HG02642 (cell line): ENCODE measurements around the gene ZNF527.
A peak's percentile ranks its signal among the peaks of the same experiment; 100 is the strongest.
"Not testable (repeated sequence)": the region's sequence is repeated elsewhere in the genome, so short reads cannot be mapped to it uniquely, and the experiment has no call there.

Experiments
- ATAC-seq: cut with Tn5 transposase; IDR thresholded peaks from one replicate; pipeline ENCODE4 v1.9.1; 2021; ENCODE audit warnings: mild to moderate bottlenecking; ENCODE audit not compliant: unreplicated experiment, poor library complexity

ZNF527 gene

DNA sequence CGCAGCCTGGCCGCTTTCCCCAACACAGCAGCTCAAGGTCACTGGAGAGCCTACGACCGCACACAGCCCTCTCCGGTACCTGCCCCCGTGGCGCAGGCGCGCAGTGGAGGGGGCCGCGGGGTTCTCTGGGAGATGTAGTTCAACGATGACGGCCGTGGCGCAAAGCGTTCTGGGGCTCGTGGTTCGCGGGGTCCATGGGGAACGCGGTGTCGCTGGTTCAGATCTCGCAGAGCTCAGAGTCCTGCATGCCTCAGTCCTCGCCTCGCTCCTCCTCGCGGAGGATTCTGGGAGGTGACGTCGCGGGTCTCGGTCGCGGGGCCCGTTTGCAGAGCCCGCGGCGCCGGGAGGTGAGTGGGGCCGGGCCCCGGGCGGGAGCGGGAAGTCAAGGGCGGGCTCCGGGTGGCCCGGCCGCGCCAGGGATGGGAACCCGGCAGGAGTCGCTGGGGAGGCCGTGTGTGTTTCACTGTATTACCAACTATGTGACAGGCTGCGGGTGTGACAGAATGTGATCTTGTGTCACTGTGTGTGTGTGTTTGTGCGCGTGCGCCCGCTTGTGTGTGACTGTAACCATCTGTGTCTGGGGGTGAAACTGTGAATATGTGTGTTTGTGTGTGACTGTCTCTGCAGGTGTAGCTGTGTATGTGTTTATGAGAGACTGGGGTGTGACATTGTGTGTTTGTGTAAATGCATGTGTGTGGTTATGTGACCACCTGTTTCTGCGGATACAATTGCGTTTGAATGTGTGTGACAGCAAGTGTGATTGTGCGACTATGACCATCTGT lies at the start of gene ZNF527:
ZNF527 (plus strand) TSS at position 220 of the 782 bp plus-strand sequence. CDS start 3,100 bp downstream, outside the sequence.
- peak; percentile 98 for ATAC-seq

- ATAC-seq = no peak
Measured at GRCh38 chr19:37329686-37330085, 41.2 kb upstream of the ZNF527 start.

- ATAC-seq = no peak
Measured at GRCh38 chr19:37332839-37333238, 38.1 kb upstream of the ZNF527 start.

GRCh38 chr19:37333457-37333856 lies 37.4 kb upstream of the ZNF527 start:
- no peak for ATAC-seq

- peak; percentile 69 for ATAC-seq
Measured at GRCh38 chr19:37334179-37335071, 36.5 kb upstream of the ZNF527 start.

- no peak for ATAC-seq
Measured at GRCh38 chr19:37342753-37343152, 28.1 kb upstream of the ZNF527 start.

GRCh38 chr19:37346091-37346490 lies 24.8 kb upstream of the ZNF527 start:
- ATAC-seq = no peak

- ATAC-seq = no peak
Measured at GRCh38 chr19:37348060-37348459, 22.8 kb upstream of the ZNF527 start.

DNA sequence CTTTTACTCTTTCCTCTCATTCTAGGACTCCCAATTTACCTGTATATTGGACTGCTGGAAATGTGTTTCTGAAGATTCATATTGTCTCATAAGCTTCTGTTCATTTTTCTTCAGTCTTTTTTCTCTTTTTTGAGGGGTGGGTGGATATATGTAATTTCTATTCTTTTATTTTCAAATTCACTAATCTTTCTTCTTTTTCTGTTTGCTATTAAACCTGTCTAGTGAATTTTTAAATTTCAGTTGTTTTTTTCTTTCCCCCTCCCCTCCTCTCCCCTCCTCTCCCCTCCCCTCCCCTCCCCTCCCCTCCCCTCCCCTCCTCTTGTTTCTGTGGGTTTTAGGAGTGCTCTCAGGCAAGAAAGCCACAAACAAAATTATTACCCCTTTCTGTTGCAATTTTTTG lies 16.9 kb upstream of the ZNF527 start:
- ATAC-seq = no peak

- no peak for ATAC-seq
Measured at GRCh38 chr19:37355901-37356300, 15.0 kb upstream of the ZNF527 start.

DNA sequence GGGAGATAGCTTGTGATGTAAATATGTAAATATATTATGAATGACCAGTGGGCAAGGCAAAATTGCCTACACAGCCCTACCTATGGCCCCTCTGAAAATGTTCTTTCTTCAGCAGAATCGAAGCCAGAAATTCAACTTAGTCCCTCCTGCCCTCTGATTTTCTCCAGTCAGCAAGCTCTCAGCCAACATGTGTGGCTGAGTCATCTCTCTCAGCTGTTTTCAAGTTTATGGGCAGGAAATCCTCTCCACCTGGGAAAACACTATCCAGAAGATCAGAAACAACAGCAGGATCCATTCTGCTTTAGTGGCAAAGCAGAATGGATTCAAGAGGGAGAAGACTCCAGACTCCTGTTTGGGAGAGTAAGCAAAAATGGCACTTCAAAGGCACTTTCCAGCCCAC lies 8.9 kb upstream of the ZNF527 start:
- no peak for ATAC-seq

- ATAC-seq = no peak
Measured at GRCh38 chr19:37362733-37363132, 8.2 kb upstream of the ZNF527 start.

DNA sequence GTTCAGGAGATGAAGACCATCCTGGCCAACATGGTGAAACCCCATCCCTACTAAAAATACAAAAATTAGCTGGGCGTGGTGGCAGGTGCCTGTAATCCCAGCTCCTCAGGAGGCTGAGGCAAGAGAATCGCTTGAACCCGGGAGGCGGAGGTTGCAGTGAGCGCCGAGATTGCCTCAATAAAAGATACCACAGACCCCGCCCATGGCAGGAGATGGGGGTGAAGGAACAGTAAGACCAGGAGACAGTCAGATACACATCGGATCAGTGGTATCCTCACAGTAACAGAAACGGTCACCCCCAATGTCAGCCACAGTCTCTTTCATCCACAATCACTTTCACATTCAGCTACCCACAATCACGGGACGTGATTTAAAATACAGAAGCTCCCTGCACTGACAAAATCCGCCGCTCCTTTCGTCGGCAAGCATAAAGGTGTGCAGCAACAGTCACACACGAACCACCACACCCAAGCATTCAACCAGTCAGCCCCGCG lies 466 bp upstream of the ZNF527 start:
- peak; percentile 26 for ATAC-seq

GRCh38 chr19:37389234-37389633 lies 18.3 kb downstream of the ZNF527 start:
- no peak for ATAC-seq

GRCh38 chr19:37391399-37391798 lies 20.5 kb downstream of the ZNF527 start:
- not testable (repeated sequence) for ATAC-seq

GRCh38 chr19:37401078-37401477 lies 30.2 kb downstream of the ZNF527 start:
- no peak for ATAC-seq

DNA sequence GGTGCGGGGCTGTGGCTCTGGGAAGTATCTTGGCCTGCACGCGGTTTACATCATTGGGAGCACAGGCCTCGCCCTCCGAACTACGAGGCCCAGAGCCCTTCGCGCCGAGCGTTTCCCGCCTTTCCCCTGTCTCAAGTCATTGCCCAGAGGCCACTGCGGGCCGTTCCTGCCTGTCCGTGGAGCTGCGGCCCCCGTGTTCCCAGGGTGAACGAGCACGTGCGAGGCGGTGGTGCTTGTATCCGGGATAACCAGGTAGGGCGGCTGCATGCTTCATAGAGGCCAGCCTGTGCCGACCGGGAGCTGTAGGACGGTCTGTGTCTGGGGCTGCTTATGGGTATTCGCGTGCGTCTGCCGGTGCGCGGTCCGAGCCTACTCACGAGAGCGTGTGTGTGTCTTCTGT lies 32.5 kb downstream of the ZNF527 start:
- ATAC-seq = no peak

- not testable (repeated sequence) for ATAC-seq
Measured at GRCh38 chr19:37406140-37406846, 35.4 kb downstream of the ZNF527 start.

DNA sequence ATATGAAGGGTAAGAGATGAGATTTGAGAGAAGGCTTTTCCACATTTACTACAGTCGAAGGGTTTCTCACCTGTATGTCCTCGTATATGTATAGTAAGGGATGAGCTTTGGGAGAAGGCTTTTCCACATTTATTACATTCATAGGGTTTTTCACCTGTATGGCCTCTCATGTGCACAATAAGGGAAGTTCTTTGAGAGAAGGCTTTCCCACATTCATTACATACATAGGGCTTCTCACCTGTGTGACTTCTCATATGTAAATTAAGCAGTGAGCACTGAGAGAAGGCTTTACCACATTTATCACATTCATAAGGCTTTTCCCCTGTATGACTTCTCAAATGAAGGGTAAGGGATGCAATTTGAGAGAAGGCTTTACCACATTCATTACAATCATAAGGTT lies 41.8 kb downstream of the ZNF527 start:
- no peak for ATAC-seq

DNA sequence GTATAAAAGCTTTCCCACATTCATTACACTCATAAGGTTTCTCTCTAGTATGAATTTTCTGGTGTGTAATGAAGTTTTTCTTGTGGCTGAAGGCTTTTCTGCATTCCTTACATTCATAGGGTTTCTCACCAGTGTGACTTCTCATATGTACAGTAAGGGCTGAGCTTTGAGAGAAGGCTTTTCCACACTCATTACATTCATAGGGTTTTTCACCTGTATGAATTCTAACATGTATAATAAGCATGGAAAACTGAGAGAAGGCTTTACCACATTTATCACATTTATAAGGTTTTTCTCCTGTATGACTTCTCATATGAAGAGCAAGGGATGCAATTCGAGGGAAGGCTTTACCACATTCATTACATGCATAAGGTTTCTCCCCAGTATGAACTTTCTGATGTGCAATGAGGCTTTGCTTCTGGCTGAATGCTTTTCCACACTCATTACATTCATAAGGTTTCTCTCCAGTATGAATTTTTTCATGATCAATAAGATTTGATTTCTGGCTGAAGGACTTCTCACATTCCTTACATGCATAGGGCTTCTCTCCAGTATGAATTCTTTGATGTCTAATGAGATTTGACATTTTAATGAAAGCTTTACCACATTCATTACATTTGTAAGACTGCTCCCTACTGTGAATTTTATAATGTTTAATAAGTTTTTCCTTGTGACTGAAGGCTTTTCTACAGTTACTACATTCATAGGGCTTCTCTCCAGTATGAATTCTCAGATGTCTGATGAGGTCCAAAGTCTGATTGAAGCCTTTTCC lies 42.6 kb downstream of the ZNF527 start:
- no peak for ATAC-seq
